ENCODE data around the gene PPP2R3A. TPM values are rescaled to one million over a fixed set of nuclear protein-coding genes. Genes with fewer than 3 reads are reported as not detected.

PPP2R3A gene
- total and polyA plus RNA-seq, 7 experiments from 2014 or later = 0.13 to 0.89 (median 0.40) TPM; not detected in 1

- no peak overlapping the region for H3K4me3 Mint-ChIP-seq
- DNase-seq (no peak), ATAC-seq (no peak)
- Histone ChIP-seq H3K27me3 (ENCODE audit: control insufficient read depth in 2 of 2, insufficient read depth in 2 of 2, low read length in 2 of 2) (no peaks in the 10 kb centered on the region), H3K9me3 (ENCODE audit: control insufficient read depth in 2 of 3, low read length in 3 of 3) (no peaks in the 10 kb centered on the region), H3K27ac (ENCODE audit: low read depth, low read length) (no peak overlapping the region), H3K36me3 (ENCODE audit: control insufficient read depth in 2 of 3, insufficient read depth in 3 of 3, low read length in 3 of 3) (no peaks in the 10 kb centered on the region), H3K4me3 (ENCODE audit: low read length) (no peak overlapping the region), H3K4me1 (ENCODE audit: control insufficient read depth in 2 of 2, insufficient read depth in 2 of 2, low read length in 2 of 2) (no peaks in the 10 kb centered on the region)
- H3K36me3 Mint-ChIP-seq = no peaks in the 10 kb centered on the region
- ChIA-PET CTCF (no interaction called here), POLR2A (no interaction called here)
- peaks cover 0 to 1% (median 0%) of the 10 kb centered on the region in 11 donors for H3K9me3 Mint-ChIP-seq
- intact Hi-C loops (cut with micrococcal nuclease) = no loop called here
- no peak overlapping the region for H3K27ac Mint-ChIP-seq
- H3K27me3 Mint-ChIP-seq = peaks cover 6 to 15% (median 10%) of the 10 kb centered on the region in 5 donors
- no peaks in the 10 kb centered on the region for H3K4me1 Mint-ChIP-seq
Observed at GRCh38 chr3:135990903-135991302, 25.4 kb downstream of the PPP2R3A start.

DNA sequence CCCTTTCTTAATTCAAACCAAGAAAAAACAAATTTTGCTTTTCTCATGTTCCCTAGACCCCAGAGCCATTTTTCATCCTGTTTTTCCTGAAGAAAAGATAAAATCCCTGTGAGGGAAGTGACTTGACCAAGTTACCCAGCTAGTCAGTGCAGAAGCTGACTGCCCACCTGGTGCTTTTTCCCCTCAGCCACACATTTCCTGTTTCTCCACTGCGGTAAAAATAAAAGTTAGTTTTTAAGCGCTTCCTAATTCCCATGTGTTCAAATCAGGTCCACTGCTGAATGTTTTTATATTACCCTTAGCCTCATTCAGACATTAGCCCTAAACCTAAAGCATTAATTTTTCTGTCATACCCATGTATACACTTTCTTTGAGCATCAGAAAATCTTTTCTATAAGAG lies 26.1 kb downstream of the PPP2R3A start:
- no peak overlapping the region for H3K4me3 Mint-ChIP-seq
- H3K4me1 ChIP-seq (ENCODE audit: control insufficient read depth in 2 of 2, insufficient read depth in 2 of 2, low read length in 2 of 2) = no peaks in the 10 kb centered on the region
- H3K27me3 ChIP-seq (ENCODE audit: control insufficient read depth in 2 of 2, insufficient read depth in 2 of 2, low read length in 2 of 2) = no peaks in the 10 kb centered on the region
- peaks cover 6 to 15% (median 10%) of the 10 kb centered on the region in 5 donors for H3K27me3 Mint-ChIP-seq
- no peaks in the 10 kb centered on the region for H3K36me3 ChIP-seq (ENCODE audit: control insufficient read depth in 2 of 3, insufficient read depth in 3 of 3, low read length in 3 of 3)
- H3K9me3 Mint-ChIP-seq = peaks cover 0 to 1% (median 0%) of the 10 kb centered on the region in 11 donors
- intact Hi-C loops (cut with micrococcal nuclease) = no loop called here
- no peak overlapping the region for H3K27ac ChIP-seq (ENCODE audit: low read depth, low read length)
- ChIA-PET CTCF (no interaction called here), POLR2A (no interaction called here)
- ATAC-seq = no peak
- no peak overlapping the region for H3K4me3 ChIP-seq (ENCODE audit: low read length)
- H3K4me1 Mint-ChIP-seq = no peaks in the 10 kb centered on the region
- H3K27ac Mint-ChIP-seq = no peak overlapping the region
- no peaks in the 10 kb centered on the region for H3K9me3 ChIP-seq (ENCODE audit: control insufficient read depth in 2 of 3, low read length in 3 of 3)
- no peak for DNase-seq
- H3K36me3 Mint-ChIP-seq = no peaks in the 10 kb centered on the region

DNA sequence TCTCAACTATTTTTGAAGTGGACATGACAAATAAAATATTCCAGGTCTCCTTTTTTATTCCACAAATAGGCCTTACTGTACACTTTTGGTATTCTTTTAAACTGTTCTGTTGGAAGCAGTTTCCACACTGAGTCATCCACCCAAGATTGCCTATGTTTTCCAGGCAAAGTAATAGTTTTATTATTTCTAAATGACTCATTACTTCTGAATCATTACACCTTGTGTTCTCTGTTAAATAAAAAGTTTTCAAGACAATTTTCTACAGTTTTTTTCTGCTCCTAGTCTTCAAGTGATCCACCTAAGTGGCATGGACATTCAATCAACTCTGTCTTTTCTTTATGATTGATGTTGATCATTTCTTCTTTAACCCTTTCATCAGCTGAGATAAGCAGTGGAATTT lies 26.5 kb downstream of the PPP2R3A start:
- Histone ChIP-seq H3K36me3 (ENCODE audit: control insufficient read depth in 2 of 3, insufficient read depth in 3 of 3, low read length in 3 of 3) (no peaks in the 10 kb centered on the region), H3K4me3 (ENCODE audit: low read length) (no peak overlapping the region), H3K27ac (ENCODE audit: low read depth, low read length) (no peak overlapping the region), H3K27me3 (ENCODE audit: control insufficient read depth in 2 of 2, insufficient read depth in 2 of 2, low read length in 2 of 2) (no peaks in the 10 kb centered on the region), H3K4me1 (ENCODE audit: control insufficient read depth in 2 of 2, insufficient read depth in 2 of 2, low read length in 2 of 2) (no peaks in the 10 kb centered on the region), H3K9me3 (ENCODE audit: control insufficient read depth in 2 of 3, low read length in 3 of 3) (no peaks in the 10 kb centered on the region)
- intact Hi-C loops (cut with micrococcal nuclease) = no loop called here
- Mint-ChIP-seq H3K27me3 (peaks cover 6 to 15% (median 10%) of the 10 kb centered on the region in 5 donors), H3K4me3 (no peak overlapping the region), H3K4me1 (no peaks in the 10 kb centered on the region), H3K36me3 (no peaks in the 10 kb centered on the region), H3K9me3 (peaks cover 0 to 1% (median 0%) of the 10 kb centered on the region in 11 donors), H3K27ac (no peak overlapping the region)
- DNase-seq (no peak), ATAC-seq (no peak)
- ChIA-PET POLR2A (no interaction called here), CTCF (interaction anchor here (0.7 kb wide), 1 partner anchor 12 kb away, joined by 3 read pairs; no protein-coding TSS in a partner anchor)

DNA sequence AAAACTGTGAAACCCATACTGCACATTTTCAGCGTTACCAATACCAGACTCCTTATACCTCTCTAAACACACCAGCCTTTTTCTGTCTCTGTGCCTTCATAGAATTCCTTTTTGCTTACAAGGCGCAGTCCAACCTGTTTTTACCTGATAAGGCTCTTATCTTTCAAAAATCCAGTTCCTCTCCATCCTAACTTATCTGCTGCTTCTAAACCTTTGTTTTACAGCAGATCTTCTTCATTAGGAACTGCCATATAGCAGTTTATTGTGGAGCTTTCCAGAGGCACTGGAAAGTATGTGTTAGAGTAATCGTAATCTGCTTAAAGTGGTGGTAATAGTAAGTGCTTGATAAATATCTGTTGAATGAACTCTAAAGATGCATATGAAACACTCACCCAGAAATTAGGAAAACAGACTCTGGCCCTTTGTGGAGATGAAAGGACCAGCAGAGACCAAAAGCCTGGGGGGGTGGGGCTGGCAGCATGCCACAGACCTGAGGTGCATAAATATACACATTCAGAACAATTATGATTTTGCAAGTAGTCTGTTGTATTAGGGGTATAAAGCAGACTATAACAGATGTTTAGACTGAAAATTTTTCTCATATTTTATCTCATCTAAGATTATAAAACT lies 29.3 kb downstream of the PPP2R3A start:
- peaks cover 0 to 1% (median 0%) of the 10 kb centered on the region in 11 donors for H3K9me3 Mint-ChIP-seq
- no peaks in the 10 kb centered on the region for H3K9me3 ChIP-seq (ENCODE audit: control insufficient read depth in 2 of 3, low read length in 3 of 3)
- no peaks in the 10 kb centered on the region for H3K4me1 Mint-ChIP-seq
- ChIA-PET POLR2A (no interaction called here), CTCF (no interaction called here)
- no peak for ATAC-seq
- no peak for DNase-seq
- H3K36me3 Mint-ChIP-seq = no peaks in the 10 kb centered on the region
- no peak overlapping the region for H3K27ac ChIP-seq (ENCODE audit: low read depth, low read length)
- H3K27me3 ChIP-seq (ENCODE audit: control insufficient read depth in 2 of 2, insufficient read depth in 2 of 2, low read length in 2 of 2) = no peaks in the 10 kb centered on the region
- H3K27me3 Mint-ChIP-seq = peaks cover 6 to 20% (median 11%) of the 10 kb centered on the region in 5 donors
- intact Hi-C loops (cut with micrococcal nuclease) = no loop called here
- no peak overlapping the region for H3K4me3 ChIP-seq (ENCODE audit: low read length)
- no peaks in the 10 kb centered on the region for H3K36me3 ChIP-seq (ENCODE audit: control insufficient read depth in 2 of 3, insufficient read depth in 3 of 3, low read length in 3 of 3)
- no peak overlapping the region for H3K4me3 Mint-ChIP-seq
- no peak overlapping the region for H3K27ac Mint-ChIP-seq
- H3K4me1 ChIP-seq (ENCODE audit: control insufficient read depth in 2 of 2, insufficient read depth in 2 of 2, low read length in 2 of 2) = no peaks in the 10 kb centered on the region

- ATAC-seq (no peak), DNase-seq (no peak)
- Mint-ChIP-seq H3K9me3 (peaks cover 0 to 3% (median 0%) of the 10 kb centered on the region in 11 donors), H3K27me3 (peaks cover 4 to 26% (median 19%) of the 10 kb centered on the region in 5 donors), H3K27ac (no peak overlapping the region), H3K4me3 (no peak overlapping the region), H3K4me1 (no peaks in the 10 kb centered on the region), H3K36me3 (no peaks in the 10 kb centered on the region)
- intact Hi-C loops (cut with micrococcal nuclease) = no loop called here
- no peak overlapping the region for H3K4me3 ChIP-seq (ENCODE audit: low read length)
- no peaks in the 10 kb centered on the region for H3K27me3 ChIP-seq (ENCODE audit: control insufficient read depth in 2 of 2, insufficient read depth in 2 of 2, low read length in 2 of 2)
- no peak overlapping the region for H3K27ac ChIP-seq (ENCODE audit: low read depth, low read length)
- H3K36me3 ChIP-seq (ENCODE audit: control insufficient read depth in 2 of 3, insufficient read depth in 3 of 3, low read length in 3 of 3) = no peaks in the 10 kb centered on the region
- H3K4me1 ChIP-seq (ENCODE audit: control insufficient read depth in 2 of 2, insufficient read depth in 2 of 2, low read length in 2 of 2) = no peaks in the 10 kb centered on the region
- POLR2A ChIA-PET = no interaction called here
- CTCF ChIA-PET = no interaction called here
- H3K9me3 ChIP-seq (ENCODE audit: control insufficient read depth in 2 of 3, low read length in 3 of 3) = no peaks in the 10 kb centered on the region
Observed at GRCh38 chr3:135995766-135996165, 30.2 kb downstream of the PPP2R3A start.

DNA sequence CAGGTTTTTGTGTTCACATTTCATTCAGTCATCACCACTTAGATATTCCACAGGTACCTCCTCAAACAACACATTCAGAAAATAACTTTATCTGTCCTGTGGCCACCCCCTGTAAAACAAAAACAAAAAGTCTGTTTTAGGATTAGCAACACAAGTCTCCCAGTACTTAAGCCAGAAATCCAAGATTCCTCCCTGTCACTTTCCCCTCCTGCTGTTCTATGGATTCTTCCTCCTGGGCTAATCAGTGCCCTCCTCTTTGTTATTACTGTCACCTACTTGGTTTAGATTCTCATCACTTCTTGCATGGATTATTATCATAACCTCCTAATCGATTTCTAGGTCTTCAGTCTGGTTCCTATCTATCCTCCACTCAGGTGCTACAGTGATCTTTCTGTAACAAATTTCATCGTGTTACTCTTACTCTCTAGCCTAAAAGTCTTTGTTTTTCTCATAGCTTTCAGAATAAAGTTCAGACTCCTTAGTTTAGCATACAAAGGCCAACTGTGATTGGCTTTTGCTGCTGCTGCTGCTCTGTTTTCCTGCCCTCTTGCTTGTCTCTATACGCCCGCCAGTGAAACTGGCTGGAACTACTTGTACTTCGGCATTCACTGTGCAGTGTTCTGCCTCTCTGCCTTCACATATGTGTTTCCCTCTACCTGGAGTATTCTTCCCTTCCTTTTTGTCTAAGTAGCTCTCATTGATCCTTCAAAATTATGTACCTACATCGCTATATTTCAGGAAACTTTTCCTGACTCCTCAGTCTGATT lies 32.2 kb downstream of the PPP2R3A start:
- H3K27ac ChIP-seq (ENCODE audit: low read depth, low read length) = no peak overlapping the region
- ChIA-PET POLR2A (no interaction called here), CTCF (no interaction called here)
- H3K4me1 ChIP-seq (ENCODE audit: control insufficient read depth in 2 of 2, insufficient read depth in 2 of 2, low read length in 2 of 2) = no peaks in the 10 kb centered on the region
- no peak overlapping the region for H3K4me3 ChIP-seq (ENCODE audit: low read length)
- H3K27me3 Mint-ChIP-seq = peaks cover under 1 to 22% (median 15%) of the 10 kb centered on the region in 5 donors
- no peaks in the 10 kb centered on the region for H3K36me3 Mint-ChIP-seq
- peaks cover 0 to 3% (median 0%) of the 10 kb centered on the region in 11 donors for H3K9me3 Mint-ChIP-seq
- DNase-seq (no peak), ATAC-seq (no peak)
- H3K27me3 ChIP-seq (ENCODE audit: control insufficient read depth in 2 of 2, insufficient read depth in 2 of 2, low read length in 2 of 2) = peaks cover 0 to 3% of the 10 kb centered on the region in 2 donors
- H3K27ac Mint-ChIP-seq = no peak overlapping the region
- H3K36me3 ChIP-seq (ENCODE audit: control insufficient read depth in 2 of 3, insufficient read depth in 3 of 3, low read length in 3 of 3) = no peaks in the 10 kb centered on the region
- no peaks in the 10 kb centered on the region for H3K9me3 ChIP-seq (ENCODE audit: control insufficient read depth in 2 of 3, low read length in 3 of 3)
- no peaks in the 10 kb centered on the region for H3K4me1 Mint-ChIP-seq
- H3K4me3 Mint-ChIP-seq = no peak overlapping the region
- intact Hi-C loops (cut with micrococcal nuclease) = no loop called here

- Histone ChIP-seq H3K27ac (ENCODE audit: low read depth, low read length) (no peak overlapping the region), H3K9me3 (ENCODE audit: control insufficient read depth in 2 of 3, low read length in 3 of 3) (no peaks in the 10 kb centered on the region), H3K36me3 (ENCODE audit: control insufficient read depth in 2 of 3, insufficient read depth in 3 of 3, low read length in 3 of 3) (no peaks in the 10 kb centered on the region), H3K4me3 (ENCODE audit: low read length) (no peak overlapping the region), H3K4me1 (ENCODE audit: control insufficient read depth in 2 of 2, insufficient read depth in 2 of 2, low read length in 2 of 2) (no peaks in the 10 kb centered on the region), H3K27me3 (ENCODE audit: control insufficient read depth in 2 of 2, insufficient read depth in 2 of 2, low read length in 2 of 2) (no peaks in the 10 kb centered on the region)
- H3K27me3 Mint-ChIP-seq = peaks cover 0 to 28% (median 15%) of the 10 kb centered on the region in 5 donors
- DNase-seq = no peak
- H3K36me3 Mint-ChIP-seq = no peaks in the 10 kb centered on the region
- ChIA-PET CTCF (no interaction called here), POLR2A (no interaction called here)
- peaks cover 0 to 5% (median 2%) of the 10 kb centered on the region in 11 donors for H3K9me3 Mint-ChIP-seq
- no peak overlapping the region for H3K27ac Mint-ChIP-seq
- no peak overlapping the region for H3K4me3 Mint-ChIP-seq
- no peak for ATAC-seq
- H3K4me1 Mint-ChIP-seq = peaks cover 0 to 4% (median 0%) of the 10 kb centered on the region in 7 donors
- intact Hi-C loops (cut with micrococcal nuclease) = no loop called here
Observed at GRCh38 chr3:136008221-136008620, 42.7 kb downstream of the PPP2R3A start.

All from naive thymus-derived CD4-positive, alpha-beta T cell (primary cell).